Testis (tissue), 2 donors: Measurements from ENCODE around the gene GC.

Experiments
- POLR2A ChIP-seq: fragments of 450-650 bp; IDR thresholded peaks from one replicate; pipeline ENCODE4 v1.6.1; 2017; ENCODE audit warnings: antibody characterized with exemption, mild to moderate bottlenecking, moderate library complexity
- TF ChIP-seq, protein P1 (sequence below), 3 experiments: fragments of 450-650 bp in 2 of 3; fragments of 200-600 bp in 1 of 3; sonication (generic) in 1 of 3; IDR thresholded peaks; one replicate each; pipeline ENCODE4 v1.5.1; 2016 to 2019; ENCODE audit warnings: antibody characterized with exemption in 3 of 3, mild to moderate bottlenecking in 2 of 3, moderate library complexity in 1 of 3

DNA sequence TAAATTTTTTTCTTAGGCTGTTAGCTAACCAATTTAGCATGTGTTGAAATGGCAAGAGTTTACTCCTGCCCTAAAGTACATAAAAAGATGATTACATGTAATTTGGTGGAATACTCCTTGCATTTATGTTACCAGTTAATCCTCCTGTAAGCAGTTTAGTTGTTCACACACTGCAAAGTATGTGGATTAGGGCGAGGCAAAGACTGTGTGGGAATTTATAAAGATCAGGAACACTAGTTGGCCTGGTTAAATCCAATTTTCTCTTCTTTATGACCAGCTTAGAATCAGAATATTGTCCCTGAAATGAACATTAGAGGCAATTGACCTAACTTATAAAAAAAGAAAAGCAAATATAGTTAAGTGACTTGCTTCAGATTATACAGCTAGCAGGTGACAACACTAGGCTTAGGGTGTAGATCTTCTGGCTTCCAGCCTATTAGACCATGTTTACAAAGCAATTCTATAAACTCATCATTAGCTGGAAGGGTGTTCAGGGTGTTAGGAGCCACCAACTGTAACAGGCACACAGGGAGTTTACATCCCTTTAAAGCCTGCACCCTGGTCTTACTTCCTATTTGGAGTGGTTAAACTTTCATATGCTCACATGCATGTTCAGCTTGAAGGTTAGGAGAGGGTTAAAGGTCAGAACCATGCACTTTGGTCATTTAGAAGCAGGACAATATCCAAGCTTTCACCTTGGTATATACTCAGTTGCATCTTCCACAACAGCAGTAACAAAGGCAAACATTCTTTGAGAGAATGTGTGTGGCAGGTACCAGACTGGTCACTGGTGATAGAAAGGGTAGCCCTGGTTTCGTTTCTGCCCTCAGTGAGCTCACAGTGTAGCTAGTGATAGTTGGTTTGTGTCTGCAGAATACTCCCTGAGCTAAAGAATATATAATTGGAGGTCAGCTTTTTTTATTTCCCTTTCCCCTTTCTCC is 72.6 kb downstream of the GC start:
- TF ChIP-seq POLR2A, result no peak
- TF ChIP-seq, protein P1, sequence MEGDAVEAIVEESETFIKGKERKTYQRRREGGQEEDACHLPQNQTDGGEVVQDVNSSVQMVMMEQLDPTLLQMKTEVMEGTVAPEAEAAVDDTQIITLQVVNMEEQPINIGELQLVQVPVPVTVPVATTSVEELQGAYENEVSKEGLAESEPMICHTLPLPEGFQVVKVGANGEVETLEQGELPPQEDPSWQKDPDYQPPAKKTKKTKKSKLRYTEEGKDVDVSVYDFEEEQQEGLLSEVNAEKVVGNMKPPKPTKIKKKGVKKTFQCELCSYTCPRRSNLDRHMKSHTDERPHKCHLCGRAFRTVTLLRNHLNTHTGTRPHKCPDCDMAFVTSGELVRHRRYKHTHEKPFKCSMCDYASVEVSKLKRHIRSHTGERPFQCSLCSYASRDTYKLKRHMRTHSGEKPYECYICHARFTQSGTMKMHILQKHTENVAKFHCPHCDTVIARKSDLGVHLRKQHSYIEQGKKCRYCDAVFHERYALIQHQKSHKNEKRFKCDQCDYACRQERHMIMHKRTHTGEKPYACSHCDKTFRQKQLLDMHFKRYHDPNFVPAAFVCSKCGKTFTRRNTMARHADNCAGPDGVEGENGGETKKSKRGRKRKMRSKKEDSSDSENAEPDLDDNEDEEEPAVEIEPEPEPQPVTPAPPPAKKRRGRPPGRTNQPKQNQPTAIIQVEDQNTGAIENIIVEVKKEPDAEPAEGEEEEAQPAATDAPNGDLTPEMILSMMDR (IDR thresholded peaks at IDR 0.05), result no peak
